GF-D8 (cell line): ENCODE measurements around the gene FIZ1.
A peak's percentile ranks its signal among the peaks of the same experiment; 100 is the strongest.

Experiments used
- DNase-seq: peaks from one replicate; lab custom pipeline; 2025; lab: John Stamatoyannopoulos, UW

The FIZ1 gene

DNA sequence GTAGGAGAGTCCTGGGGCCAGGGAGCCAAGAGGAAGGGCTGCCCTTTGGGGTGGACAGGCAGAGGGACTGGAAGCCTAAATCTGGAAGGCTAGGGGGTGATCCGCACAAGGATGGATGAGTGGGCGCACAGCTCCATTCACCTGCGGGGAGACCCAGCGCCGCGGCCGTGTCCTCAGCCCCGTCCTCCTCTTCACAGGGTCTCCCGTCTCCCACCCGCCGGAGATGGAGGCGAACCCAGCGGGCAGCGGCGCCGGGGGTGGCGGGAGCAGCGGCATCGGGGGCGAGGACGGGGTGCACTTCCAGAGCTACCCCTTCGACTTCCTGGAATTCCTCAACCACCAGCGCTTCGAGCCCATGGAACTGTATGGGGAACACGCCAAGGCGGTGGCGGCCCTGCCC is 14.1 kb upstream of the FIZ1 start:
- no peak for DNase-seq

DNA sequence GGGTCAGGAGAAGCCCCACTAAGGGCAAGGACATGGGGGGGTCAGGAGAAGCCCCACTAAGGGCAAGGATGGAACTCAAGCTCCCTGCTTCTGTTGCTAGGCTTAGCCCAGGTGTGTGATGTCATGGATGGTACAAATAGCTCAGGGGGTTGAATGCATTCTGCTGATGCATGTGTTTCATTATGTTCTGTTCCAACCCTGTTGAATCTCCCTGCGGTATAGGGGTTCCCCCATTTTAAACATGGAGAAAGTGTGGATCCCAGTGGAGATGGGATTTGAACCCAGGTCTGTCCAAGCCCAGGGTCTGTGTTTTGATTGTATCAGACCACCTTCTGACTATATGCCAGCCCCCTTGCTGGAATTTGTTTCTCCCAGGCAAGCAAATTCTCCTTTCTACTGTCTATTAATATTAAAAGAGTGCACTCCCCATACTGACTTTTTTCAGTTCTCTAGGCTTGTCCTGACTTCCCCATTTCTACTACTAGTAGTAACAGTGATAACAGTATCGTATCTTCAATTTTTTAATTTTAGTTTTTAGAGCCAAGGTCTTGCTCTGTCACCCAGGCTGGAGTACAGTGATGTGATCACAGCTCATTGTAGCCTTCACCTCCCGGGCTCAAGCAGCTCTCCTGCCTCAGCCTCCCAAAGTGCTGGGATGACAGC is 12.8 kb upstream of the FIZ1 start:
- DNase-seq = no peak

DNA sequence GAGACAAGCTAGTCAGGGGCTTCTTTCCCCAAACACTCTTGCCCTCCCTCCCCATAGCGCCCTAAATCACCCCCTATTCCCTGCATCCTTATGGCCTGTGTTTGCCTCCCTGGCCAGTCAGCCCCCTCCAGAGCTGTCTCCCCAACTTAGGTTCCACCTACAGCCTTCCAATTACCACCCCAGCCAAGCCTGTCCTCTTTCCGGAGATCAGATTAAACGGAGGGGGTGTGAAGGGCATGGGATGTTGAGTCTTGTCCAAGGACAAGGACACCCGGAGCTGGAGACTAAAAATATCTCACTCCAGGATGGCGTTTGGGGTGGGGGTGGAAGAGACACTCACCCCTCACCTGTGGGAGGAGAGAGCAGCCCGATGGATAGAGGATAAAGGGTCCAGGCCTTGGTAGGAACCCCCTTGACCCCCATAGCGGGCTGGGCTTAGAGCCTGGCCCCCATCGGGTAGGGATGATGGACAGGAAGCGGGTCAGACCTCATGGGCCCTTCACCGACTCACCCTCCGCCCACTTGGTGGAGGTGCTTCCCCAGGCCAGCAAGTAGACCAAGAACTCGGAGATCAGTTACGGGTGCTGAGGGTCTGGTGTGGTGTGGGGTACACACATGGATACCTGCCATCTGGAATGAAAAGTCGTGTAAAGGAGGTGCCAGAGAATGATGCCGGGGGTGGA is 12.1 kb upstream of the FIZ1 start:
- no peak for DNase-seq

DNA sequence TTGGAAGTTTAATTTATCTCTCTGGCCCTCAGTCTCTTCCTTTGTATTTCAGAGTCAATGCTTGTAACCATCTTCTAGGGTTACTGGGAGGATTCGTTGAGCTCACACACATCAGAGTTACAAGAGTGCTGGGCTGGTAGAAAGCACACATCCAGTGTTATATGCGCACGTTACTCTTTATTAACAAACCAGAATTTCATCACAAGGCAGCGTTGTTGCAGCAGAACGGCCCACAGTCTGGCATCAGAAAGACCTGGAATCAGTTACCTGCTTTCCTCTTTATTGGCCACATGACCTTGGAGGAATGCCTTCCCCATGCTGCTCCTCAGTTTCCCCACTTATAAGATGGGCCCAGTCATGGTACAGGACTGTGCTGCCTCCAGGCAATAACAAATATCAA is 10.0 kb upstream of the FIZ1 start:
- DNase-seq = no peak

DNA sequence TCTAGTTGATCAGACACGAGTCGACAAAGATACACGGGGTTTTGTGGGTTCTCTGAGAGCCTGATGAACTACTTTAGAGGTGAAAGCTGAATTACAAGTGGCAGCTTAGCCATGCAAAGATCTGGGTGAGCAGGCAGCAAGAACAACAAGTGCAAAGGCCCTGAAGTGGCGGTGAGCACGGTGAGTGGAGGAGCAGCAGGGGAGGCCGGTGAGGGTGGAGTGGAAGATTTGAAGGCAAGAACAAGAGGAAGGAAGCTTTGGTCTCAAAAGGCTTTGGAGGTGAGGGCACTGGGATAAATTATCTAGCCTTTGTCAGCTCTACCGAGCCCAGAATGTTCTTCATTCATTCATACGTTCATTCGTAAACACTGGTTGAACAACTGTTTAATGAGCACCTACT is 7.5 kb upstream of the FIZ1 start:
- DNase-seq = no peak

DNA sequence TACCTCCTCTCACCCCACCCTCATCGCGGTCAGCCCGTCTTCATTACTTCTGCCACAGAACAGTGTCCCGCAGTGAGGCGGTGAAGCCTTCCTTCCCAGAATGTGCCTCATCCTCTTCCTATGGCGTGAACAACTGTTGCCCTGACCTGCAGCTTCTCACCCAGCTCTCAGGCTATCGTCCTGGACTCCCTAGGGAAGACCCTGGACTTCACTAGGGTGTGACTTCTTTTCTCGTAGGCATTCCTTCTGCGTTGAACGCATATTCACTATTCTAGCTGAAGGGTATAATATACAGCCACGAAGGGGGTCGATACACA is 7.1 kb upstream of the FIZ1 start:
- DNase-seq = no peak

DNA sequence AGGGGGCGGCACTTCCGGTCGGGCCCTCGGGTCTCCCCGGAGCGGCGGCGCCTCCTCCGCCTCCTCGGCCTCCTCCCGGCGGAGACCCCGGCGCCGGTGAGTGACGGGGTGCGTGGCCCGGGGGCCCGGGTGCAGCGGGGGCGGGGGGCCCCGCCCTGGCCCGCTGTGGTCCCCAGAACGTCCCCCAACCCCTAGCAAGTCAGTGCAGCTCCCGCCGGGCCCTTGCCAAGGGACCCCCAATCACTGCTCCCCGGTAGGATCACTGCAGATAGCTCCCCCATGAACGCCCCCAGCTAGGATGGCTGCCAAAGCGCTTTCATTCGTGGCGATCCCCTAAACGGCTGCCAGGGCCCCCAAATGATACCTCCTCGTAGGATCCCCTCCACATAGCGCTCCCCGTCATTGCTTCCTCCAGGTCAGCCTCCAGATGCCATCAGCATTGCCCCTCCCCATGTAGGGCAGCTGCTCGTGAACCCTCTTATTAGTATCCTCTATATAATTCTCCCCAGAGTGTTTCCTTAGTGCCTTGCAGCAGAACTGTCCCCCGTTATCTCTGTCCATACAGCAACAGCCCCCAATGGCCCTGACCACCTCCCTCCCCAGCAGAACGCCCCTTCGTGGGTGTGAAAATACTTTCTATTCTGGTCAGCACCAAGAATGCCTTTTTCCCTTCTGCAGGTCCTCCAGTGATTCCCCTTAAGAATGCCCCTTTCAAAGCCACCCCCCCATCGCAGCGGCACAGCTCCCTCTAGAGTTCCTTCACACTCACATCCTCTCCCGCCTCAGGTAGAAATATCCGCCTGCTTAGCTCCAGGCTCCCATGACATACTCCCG is 6.5 kb upstream of the FIZ1 start, which contains the start of gene ZNF865:
TSS of gene ZNF865 (plus strand) at position 11 of the 834 bp plus-strand sequence. CDS start 7,972 bp downstream, outside the sequence.
- DNase-seq = peak; percentile 47

DNA sequence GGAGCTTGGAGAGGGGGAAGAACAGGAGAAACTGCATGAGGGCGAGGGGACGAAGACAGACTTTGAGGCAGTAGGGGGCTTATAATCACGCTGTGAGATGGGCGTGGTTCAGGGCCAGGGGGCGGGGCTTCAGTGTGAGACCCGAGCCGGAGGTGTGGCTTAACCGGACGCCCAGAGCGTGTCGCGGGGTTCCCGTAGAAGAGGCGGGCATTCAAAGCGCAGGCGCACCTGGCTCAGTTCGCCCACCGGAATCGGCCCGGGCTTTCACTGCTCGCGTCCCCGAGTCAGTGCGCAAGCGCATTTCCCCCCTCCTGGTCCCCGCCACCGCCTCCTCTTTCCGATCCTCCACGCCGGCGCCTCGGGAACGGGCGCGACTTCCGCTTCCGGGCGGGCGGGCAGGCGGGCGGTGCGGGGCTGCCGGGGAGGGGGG is 5.9 kb upstream of the FIZ1 start:
- peak; percentile 91 for DNase-seq

DNA sequence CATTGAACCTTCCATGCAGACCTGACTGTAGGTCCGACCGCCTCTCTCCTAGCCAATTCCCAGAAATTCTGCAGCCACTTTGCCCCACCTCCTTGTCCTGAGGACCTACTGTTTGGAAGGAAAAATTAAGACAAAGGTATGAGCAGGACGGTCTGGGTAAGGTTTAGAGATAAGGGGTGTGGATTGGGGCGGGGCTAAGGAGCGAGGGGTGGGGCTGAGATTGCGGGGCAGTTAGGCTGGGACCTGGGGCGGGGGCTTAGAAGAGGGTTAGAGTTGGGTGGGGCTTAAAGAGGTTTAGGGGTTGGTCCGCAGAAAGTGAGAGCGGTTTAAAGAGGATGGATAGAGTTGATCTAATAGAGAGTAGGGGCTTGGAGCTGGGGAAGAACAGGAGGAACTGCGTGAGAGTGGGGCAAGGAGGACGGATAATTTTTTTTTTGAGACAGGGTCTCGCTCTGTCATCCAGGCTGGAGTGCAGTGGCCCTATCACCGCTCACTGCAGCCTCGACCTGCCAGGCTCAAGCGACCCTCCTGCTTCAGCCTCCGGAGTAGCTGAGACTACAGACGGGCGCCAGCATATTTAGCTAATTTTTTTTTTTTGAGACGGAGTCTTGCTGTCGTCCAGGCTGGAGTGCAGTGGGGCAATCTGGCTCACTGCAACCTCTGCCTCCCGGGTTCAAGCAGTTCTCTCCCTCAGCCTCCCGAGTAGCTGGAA is 4.4 kb upstream of the FIZ1 start:
- DNase-seq = no peak

DNA sequence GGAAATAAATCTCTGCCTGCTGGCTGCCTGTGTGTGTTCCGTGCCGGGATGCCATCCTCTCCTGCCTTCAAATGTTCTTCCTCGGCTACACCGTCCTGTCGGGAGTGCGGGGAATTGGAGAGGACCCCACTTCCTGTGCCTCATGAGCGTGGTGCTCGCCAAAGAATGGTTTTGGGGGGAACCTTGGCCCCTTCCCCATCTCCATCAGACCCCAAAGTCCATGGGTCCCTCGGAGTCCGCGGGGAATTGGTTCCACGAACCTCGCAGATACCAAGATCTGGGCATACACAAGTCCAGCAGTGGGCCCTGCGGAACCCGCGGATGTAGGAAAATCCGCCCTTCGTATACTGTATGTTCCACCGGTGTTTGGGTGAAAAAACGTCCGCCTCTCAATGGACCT is 3.8 kb upstream of the FIZ1 start:
- no peak for DNase-seq

DNA sequence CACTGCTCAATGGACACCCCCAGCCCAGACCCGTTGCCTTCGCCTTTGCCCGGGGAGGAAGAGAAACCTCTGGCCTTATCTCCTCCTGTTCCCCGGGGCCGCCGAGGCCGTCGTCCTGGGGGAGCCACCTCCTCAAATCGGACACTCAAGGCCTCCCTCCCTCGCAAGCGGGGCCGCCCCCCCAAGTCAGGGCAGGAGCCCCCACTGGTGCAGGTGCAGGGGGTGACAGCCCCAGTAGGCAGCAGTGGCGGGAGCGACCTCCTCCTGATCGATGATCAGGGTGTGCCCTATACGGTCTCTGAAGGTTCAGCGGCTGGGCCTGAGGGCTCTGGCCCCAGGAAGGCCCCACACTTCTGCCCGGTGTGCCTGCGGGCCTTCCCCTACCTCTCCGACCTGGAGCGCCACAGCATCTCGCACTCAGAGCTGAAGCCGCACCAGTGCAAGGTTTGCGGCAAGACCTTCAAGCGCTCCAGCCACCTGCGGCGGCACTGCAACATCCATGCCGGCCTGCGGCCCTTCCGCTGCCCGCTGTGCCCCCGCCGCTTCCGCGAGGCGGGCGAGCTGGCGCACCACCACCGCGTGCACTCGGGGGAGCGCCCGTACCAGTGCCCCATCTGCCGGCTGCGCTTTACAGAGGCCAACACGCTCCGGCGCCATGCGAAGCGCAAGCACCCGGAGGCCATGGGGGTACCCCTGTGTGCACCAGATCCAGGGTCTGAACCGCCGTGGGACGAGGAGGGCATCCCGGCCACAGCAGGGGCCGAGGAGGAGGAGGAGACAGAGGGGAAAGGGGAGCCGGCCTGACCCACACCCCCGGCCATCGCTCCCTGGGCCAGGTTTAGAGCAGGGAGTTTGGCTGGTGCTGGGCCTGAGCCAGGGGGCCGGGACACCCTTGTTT is 3.0 kb upstream of the FIZ1 start:
- DNase-seq = no peak

DNA sequence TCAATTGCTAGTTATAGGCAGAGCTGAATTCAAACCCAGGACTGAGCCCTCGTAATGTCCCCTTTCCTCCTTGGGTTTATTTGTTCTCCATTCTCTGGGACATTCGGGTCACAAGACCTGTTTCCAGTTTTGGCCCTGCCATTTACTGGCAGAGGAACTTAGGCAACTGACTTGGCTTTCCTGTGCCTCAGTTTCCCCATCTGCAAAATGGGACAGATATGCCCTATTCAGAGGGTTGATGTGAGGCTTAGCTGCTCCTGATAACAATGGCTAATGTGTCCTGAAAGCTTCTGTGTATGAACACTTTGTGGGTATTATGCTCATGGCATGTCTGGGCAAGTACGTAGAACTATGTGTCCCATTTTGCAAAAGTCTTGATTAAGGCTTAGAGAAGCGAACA is 1.8 kb upstream of the FIZ1 start:
- DNase-seq = no peak

DNA sequence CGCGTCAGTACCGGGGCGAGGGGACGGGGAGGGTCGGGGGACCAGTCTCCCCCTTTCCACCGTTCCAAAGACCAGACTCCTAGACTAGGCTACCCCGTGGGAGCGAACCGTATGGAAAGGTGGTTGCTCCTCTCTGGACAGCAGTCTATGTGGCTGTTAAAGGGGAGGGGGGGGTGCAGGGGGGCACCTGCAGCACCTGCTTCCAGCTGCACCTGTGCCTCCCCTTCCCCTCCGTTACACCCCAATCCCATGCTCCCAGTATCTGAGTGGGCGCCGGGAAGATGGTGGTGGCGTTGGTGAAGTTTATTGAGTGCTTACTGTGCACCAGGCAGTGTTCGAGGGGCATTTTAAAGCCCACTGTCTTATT is 1.3 kb upstream of the FIZ1 start:
- DNase-seq = no peak

DNA sequence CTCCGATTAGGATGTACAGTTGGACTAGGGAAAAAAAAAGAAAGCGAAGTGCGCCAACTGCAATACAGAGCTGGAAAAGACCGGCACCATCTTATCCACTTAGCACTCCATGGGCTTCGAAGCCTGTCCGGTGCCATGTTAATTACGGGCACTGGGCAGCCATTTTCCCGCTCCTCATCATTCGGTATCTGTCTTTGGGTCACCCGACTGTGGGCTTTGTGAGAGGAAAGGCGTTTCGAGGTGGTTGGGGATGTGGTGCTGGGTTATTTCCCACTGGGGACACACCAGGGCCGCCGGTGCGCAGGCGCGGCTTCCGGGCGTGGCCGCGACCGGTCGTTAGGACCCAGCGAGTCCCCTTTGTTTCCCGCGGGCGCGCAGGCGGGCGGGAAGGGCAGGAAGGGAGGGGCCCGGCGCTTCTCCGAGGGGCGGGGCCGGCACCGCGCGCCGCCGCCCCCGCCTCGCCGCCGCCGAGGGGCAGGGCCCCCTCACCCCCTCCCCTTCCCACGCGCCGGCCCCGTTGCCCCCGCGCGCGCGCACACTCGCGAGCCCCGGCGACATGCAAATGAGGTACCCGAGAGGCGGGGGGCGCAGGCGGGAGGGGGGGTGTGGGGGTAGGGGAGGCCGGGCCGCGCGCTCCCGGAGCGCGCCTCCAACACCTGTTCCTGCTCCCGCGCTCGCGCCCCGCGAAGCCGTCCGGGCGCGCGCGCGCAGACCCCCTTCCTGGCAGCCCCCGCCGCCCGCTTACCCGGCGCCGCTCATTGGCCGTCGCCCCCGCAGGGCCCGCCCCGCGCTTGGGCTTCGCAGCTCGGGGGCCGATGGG is 735 bp upstream of the FIZ1 start, which contains the start of gene ZNF524:
TSS of gene ZNF524 (plus strand) at position 447 of the 820 bp plus-strand sequence. CDS start 1,825 bp downstream, outside the sequence.
- peak; percentile 84 for DNase-seq

DNA sequence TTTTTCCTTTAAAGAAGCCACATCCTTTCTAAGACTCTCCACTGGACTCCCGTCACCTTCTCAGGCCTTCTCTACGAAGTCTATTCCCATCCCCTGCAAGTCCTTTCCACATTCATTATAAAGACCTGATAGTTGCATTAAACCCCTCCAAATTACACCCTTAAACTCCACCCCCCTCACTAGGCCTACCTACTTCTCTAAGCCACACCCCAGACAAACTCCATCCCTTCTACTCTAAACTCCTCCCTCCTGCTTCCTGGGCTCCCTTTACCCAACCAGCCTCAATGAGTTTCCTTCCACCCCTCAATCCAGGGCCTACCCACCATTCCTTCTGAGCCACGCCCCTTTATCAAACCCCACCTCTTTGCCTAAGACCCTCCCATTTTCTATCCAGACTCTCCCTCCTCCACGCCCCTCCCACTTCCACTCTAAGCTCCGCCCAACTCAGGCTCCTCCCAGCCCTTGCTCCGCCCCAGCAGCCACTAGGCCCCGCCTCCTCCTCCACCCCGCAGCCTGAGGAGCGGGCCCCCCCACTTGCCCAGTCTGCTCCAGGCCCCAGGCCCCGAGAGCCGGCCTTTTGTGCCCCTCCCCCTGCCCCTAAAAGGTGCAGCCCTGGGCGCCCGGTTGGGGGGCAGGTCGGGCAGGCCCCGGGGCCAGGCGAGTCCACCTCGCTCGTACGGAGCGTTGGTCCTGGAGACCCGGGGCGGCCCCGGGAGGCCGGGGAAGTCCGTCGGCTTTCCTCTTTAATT is 424 bp downstream of the FIZ1 start:
- DNase-seq = peak; percentile 73

DNA sequence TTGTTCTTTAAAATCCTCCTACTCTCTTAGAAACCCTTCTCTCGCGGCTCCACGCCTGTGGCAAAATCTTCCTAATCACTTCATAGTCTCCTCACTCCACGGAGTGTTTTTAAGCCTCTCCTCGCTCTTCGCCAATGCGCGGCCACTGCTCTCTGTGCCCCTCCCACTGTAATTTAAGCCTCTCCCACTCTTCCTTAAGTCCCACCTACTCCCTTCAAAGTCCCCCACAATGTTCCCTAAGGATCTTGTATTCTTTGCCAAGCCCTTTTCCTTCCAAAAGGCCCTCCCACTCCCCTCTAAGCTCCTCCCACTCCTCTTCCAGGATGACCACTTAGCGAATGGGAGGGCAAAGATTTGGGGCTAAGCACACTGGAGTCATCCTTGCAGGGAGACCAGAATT is 1.3 kb downstream of the FIZ1 start:
- no peak for DNase-seq

DNA sequence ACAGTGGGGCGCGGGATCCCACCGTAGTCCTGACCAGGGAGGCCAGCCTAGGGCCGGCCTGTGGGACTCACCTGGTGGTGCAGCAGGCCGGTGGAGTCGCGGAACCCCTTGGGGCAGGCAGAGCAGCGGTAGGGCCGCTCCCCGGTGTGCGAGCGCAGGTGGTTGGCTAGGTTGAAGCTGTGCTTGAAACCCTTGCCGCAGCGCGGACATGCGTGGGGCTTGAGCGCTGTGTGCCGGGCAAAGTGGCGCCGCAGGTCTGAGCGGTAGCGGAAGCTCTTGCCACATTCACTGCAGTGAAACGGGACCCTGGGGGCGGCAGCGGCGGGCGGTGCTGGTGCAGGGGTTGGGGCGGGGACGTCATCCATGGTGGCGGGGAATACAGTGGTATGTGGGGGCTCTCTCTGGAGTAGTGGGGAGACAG is 1.8 kb downstream of the FIZ1 start:
- DNase-seq = no peak

DNA sequence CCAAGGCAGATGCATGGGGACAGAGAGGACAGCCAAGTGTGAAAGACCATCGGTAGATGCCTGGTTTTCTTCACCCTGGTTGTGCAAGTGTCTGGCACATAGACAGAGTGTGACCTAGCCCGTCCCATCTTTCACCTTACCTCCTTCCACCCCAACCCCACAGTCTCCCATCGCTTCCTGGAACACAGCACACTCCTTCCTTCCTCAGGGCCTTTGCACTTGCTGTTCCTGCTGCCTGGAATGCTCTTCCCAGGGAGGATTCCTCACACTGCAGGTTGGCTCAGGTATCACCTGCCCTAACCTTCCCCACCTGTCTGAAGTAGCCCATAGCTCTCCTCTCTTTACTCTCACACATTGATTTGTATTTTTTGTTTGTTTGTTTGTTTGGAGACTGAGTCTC is 3.0 kb downstream of the FIZ1 start:
- no peak for DNase-seq

DNA sequence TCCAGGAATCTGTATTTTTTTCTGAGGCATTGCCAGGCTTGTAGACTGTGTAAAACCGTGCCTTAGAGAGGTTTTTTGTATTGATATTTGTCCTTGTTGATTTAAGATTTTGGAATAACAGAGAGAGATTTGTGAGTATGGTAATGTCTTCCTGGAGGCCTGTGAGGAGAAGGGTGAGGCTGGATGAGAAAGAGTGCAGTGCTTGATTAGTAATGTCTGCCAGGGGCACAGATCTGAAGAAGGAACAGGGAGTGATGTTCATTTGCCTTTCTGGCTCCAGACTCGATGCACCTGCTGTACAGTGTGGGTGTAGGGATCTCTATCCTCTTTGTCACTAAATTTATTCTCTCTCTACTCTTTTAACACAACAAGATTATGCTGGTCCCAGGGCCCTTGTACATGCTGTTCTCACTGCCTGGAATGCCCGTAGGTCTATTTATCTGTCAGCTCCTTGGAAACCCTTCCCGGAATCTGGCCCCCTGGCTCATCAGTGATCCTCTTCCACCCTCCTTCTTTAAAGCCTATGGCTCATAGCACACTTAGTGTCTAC is 4.2 kb downstream of the FIZ1 start:
- DNase-seq = no peak
